HG03571 (cell line): ENCODE results near the gene NEK10.

ENCODE experiments used
- ATAC-seq: cut with Tn5 transposase; IDR thresholded peaks from one replicate; pipeline ENCODE4 v1.9.1; 2021; ENCODE audit not compliant: unreplicated experiment

NEK10 gene

DNA sequence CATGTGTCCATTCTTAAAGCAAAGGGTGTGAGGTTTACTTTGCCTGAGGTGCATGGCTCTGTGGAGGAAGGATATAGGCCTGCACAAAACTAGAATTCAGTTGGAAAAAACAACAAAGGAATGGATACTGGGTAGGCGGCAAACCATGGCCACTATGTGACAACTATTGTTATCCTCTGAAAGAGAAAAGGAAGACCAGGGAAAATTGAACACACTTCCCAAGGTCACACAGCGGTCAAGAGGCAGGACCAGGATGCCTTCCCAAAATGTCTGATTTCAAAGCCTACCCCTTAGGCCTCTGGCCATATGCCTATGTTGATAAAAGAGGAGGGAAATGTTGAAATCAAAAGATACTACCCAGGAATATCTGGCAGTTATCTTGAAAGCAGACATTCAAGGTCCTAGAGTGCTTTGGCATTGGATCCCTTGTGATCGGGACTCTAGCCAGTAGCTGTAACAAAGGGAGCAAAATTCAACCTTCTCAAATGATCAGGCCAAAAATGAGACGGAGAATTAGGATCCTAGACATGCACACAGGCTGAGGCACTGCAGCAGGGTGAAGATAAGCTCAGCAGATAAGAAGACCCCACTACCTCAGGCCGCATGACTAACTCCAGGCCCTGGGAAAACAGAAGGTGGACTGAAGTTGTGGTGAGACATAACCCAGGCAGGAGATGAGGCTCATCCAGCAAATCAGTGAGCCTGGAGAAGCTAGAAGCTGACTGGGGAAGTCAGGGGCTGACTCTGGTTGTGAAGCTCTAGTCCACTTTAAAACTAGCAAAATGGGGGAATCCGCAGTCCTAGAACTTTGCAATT is 292.2 kb downstream of the NEK10 start:
- no peak for ATAC-seq

- ATAC-seq: no peak
These were observed 294.3 kb downstream of the NEK10 start for GRCh38 chr3:27074914-27075313.

- ATAC-seq: no peak
These were observed 295.3 kb downstream of the NEK10 start for GRCh38 chr3:27073912-27074311.

- no peak for ATAC-seq
These were observed 296.2 kb downstream of the NEK10 start for GRCh38 chr3:27072810-27073651.

DNA sequence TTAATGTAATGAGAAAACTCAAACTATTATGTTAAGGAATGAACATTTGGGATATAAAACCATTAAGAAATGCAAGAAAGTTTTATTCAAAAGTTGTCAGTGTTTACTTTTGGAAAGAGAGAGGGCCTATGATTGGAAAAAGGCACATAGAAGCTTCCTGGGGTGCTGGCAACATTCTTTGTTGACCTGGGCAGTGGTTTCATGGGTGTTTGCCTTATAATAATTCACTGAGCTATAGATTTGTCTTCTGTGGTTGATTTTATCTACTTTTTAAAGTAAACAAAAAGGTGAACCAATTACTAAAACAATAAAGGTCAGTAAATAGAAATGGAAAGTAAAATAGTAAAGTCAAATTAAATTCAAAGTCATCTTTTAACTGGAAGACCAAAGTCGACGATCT is 308.8 kb downstream of the NEK10 start:
- ATAC-seq: no peak
